LNCAP (cell line): ENCODE measurements around the gene ITIH6.

ENCODE experiments used
- CTCF ChIP-seq: fragments of 450-650 bp; IDR thresholded peaks from 2 replicates; pipeline ENCODE4 v1.5.1; 2017; ENCODE audit warnings: mild to moderate bottlenecking

Gene ITIH6

GRCh38 chrX:54711735-54712134, 86.3 kb downstream of the ITIH6 start:
- no peak for TF ChIP-seq CTCF

GRCh38 chrX:54710920-54711319, 87.1 kb downstream of the ITIH6 start:
- no peak for TF ChIP-seq CTCF

- TF ChIP-seq CTCF: no peak
Observed at GRCh38 chrX:54708404-54708803, 89.7 kb downstream of the ITIH6 start.
